Heart left ventricle (tissue), 16 donors: ENCODE measurements around the gene SEC14L5. TPM values are rescaled to one million over a fixed set of nuclear protein-coding genes. Genes with fewer than 3 reads are reported as not detected.

Source experiments
- ATAC-seq, 4 donors: fragments of 200-7000 bp; cut with Tn5 transposase; one replicate each; pipeline ENCODE4 v1.9.1; 2020 to 2022; ENCODE audit warnings: moderate library complexity in 4 of 4, mild to moderate bottlenecking in 3 of 4, moderate number of reproducible peaks in 1 of 4
- DNase-seq, 5 donors: peaks; one replicate each; pipeline ENCODE4 v3.0.0-alpha.2; 2020
- H3K27ac ChIP-seq, 12 donors: fragments of 200-600 bp; sonication (generic) in 4 of 12; one replicate each; pipeline versions ENCODE4 v1.5.0 to v1.8.0; 2016 to 2022; ENCODE audit warnings: mild to moderate bottlenecking in 2 of 12
- H3K27me3 ChIP-seq, 9 donors: fragments of 200-600 bp; sonication (generic) in 2 of 9; one replicate each; pipeline versions ENCODE4 v1.5.1 to v1.8.0; 2016 to 2022; ENCODE audit warnings: mild to moderate bottlenecking in 3 of 9
- H3K36me3 ChIP-seq, 9 donors: fragments of 200-600 bp; sonication (generic) in 2 of 9; one replicate each; pipeline versions ENCODE4 v1.5.0 to v1.8.0; 2018 to 2022; ENCODE audit warnings: mild to moderate bottlenecking in 2 of 9
- H3K4me1 ChIP-seq, 12 donors: fragments of 200-600 bp; sonication (generic) in 4 of 12; one replicate each; pipeline versions ENCODE4 v1.5.0 to v1.8.0; 2016 to 2022; ENCODE audit warnings: mild to moderate bottlenecking in 3 of 12
- H3K4me3 ChIP-seq, 12 donors: fragments of 200-600 bp; sonication (generic) in 4 of 12; one replicate each; pipeline versions ENCODE4 v1.5.0 to v1.8.0; 2017 to 2022; ENCODE audit warnings: mild to moderate bottlenecking in 9 of 12, moderate library complexity in 4 of 12
- H3K9me3 ChIP-seq, 12 donors: fragments of 200-600 bp; sonication (generic) in 4 of 12; one replicate each; pipeline versions ENCODE4 v1.5.0 to v1.8.0; 2016 to 2022; ENCODE audit warnings: mild to moderate bottlenecking in 1 of 12
- CTCF ChIP-seq, 12 donors: fragments of 200-600 bp; sonication (generic) in 4 of 12; IDR thresholded peaks; one replicate each; pipeline versions ENCODE4 v1.5.0 to v1.8.0; 2018 to 2022; ENCODE audit warnings: antibody characterized with exemption in 12 of 12, mild to moderate bottlenecking in 5 of 12
- POLR2A ChIP-seq, 2 donors: fragments of 450-650 bp; IDR thresholded peaks; one replicate each; pipeline ENCODE4 v1.6.1; 2017; ENCODE audit warnings: antibody characterized with exemption in 2 of 2, mild to moderate bottlenecking in 2 of 2, moderate library complexity in 2 of 2
- WGBS, 4 donors: extraction: QIAGEN DNeasy Blood & Tissue Kit in 2 of 4; methylation state at CpG; one replicate each; pipeline versions ENCODE4 v1.1.5 to v1.1.7; 2013 to 2018; 5-methylcytosine and 5-hydroxymethylcytosine counted together
- intact Hi-C, 10 donors: fragments of 100-400 bp; cut with DNase I; formaldehyde crosslinking; loops; one replicate each; pipeline versions ENCODE4 v1.11.1 to v1.14.2; 2022
- polyA plus RNA-seq, 2 donors: library from polyadenylated mRNA; stranded (reverse); fragments of 200-250 nt; gene quantifications; one replicate each; pipeline ENCODE4 v1.2.3, GENCODE V29; 2013
- total RNA-seq, 9 donors: library from RNA; depleted of rRNA in 2 of 9; stranded (reverse); fragments of >200 nt in 2 of 9; fragmentation: NEBNext Ultra II Directional in 3 of 9; extraction: Animal tissue kit (Norgen Biotek cat#: 25700) in 3 of 9; gene quantifications; one replicate each; pipeline versions ENCODE4 v1.1.0 to v1.2.4, GENCODE V29; 2016 to 2023
- donor health status: ischemic (EF 13 %, LVEDD 7.1; RV severe dilation, severe dysfunction).
- donor health status: healthy with polysubstance abuse.
- donor health status: DM: no; HTN: yes; CAD: no.
- donor health status: DM: no; HTN: no; CAD: no.
- donor health status: ischemic (EF 25% LVEDD 6.9; RV normal size, moderate dysfunction).
- donor health status: ischemic (EF 25% LVEDD 5.7; RV mildly dilated, moderate dysfunction).
- donor health status: healthy.
- donor health status: DM: yes; HTN: yes; CAD: no.
- donor health status: ischemic (EF 35%, LVEDD 5.7; RV mildly dilated, moderate dysfunction).
- donor health status: nonischemic (EF 11% LVEDD 7.7; RV severe dilation, severe dysfunction).
- donor health status: DM: yes; HTN: yes; CAD: no.
- donor health status: PGD.
- donor health status: ischemic (EF 29% LVEDD 5.4; RV normal size, mild dysfunction).
- donor health status: nonischemic (EF 23%, LVEDD 6.1; RV moderate dilation, normal function).

The SEC14L5 gene
- total and polyA plus RNA-seq, 11 donors: 0.11 to 25.4 (median 5.7) TPM

GRCh38 chr16:5060073-5060641 lies 102.0 kb downstream of the SEC14L5 start:
- intact Hi-C loops: no loop called here
- Histone ChIP-seq H3K27me3 (no peaks in the 10 kb centered on the region), H3K9me3 (no peaks in the 10 kb centered on the region), H3K27ac (no peak overlapping the region), H3K4me1 (peaks cover 0 to 9% (median 0%) of the 10 kb centered on the region in 12 donors), H3K36me3 (no peaks in the 10 kb centered on the region), H3K4me3 (no peak overlapping the region)
- no peak for DNase-seq
- WGBS, 4 donors: 80 to 85% (median 81%) methylated on average over 10 of the region's 10 CpGs
- TF ChIP-seq POLR2A (IDR thresholded peaks at IDR 0.05) (no peak), CTCF (IDR thresholded peaks at IDR 0.05) (no peak)
- ATAC-seq: no peak

DNA sequence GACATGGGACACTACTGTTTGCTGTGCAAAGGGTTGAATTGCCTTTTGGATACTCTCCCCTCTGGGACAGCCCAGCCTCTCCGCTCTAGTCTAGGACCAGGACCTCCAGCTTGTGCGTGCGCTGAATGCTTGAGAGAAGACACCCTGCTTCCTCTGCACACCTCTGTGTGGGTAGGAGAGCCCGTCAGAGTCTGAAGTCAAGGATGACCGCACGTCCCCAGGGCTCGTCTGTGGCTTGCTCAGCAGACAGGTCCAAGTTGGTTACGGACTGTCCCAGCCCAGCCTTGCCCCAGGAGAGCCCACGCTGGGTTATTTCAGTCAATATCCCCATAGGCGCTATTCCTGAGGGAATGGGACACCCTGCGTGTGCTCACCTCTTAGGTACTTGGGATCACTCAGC lies 103.9 kb downstream of the SEC14L5 start:
- Histone ChIP-seq H3K27ac (no peak overlapping the region), H3K4me3 (no peak overlapping the region), H3K4me1 (peaks cover 0 to 15% (median 2%) of the 10 kb centered on the region in 12 donors), H3K36me3 (no peaks in the 10 kb centered on the region), H3K27me3 (no peaks in the 10 kb centered on the region), H3K9me3 (no peaks in the 10 kb centered on the region)
- no peak for DNase-seq
- WGBS, 4 donors: 79 to 96% (median 85%) methylated on average over 11 of the region's 11 CpGs
- intact Hi-C loops: no loop called here
- ATAC-seq: no peak
- TF ChIP-seq POLR2A (IDR thresholded peaks at IDR 0.05): no peak
- no peak for TF ChIP-seq CTCF (IDR thresholded peaks at IDR 0.05)

GRCh38 chr16:5062790-5063765 lies 104.9 kb downstream of the SEC14L5 start:
- ATAC-seq: no peak
- no peak for DNase-seq
- Histone ChIP-seq H3K27me3 (no peaks in the 10 kb centered on the region), H3K36me3 (no peaks in the 10 kb centered on the region), H3K9me3 (no peaks in the 10 kb centered on the region), H3K4me1 (peaks cover 0 to 15% (median 2%) of the 10 kb centered on the region in 12 donors), H3K4me3 (no peak overlapping the region), H3K27ac (no peak overlapping the region)
- 64 to 67% (median 65%) methylated on average over 19 of the region's 19 CpGs for WGBS, 4 donors
- intact Hi-C loops: no loop called here
- TF ChIP-seq CTCF (IDR thresholded peaks at IDR 0.05) (no peak), POLR2A (IDR thresholded peaks at IDR 0.05) (no peak)

DNA sequence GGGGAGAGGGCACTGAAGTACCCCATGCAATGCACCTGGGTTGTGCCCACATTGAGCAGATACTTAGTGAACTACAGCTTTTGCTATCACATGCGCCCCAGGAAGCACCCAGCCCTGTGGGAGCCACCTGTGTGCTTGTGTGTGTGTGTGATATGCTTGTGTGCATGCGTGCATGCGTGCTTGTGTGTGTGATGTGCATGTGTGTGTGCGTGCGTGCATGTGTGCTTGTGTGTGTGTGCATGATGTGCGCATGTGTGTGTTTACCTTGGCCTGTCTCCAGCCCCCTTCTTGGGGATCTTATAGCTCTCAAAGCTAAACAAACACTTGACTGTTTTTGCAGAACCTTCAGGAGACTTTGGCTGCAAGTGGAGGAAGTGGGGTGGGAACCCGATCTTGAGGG lies 106.8 kb downstream of the SEC14L5 start:
- no peak overlapping the region for H3K27ac ChIP-seq
- no peak for DNase-seq
- WGBS, 4 donors: 57 to 80% (median 75%) methylated on average over 7 of the region's 7 CpGs

More for the DNA sequence above, 106.8 kb downstream of the SEC14L5 start:
- intact Hi-C loops: no loop called here
- no peaks in the 10 kb centered on the region for H3K27me3 ChIP-seq
- no peaks in the 10 kb centered on the region for H3K36me3 ChIP-seq
- no peak for TF ChIP-seq POLR2A (IDR thresholded peaks at IDR 0.05)
- TF ChIP-seq CTCF (IDR thresholded peaks at IDR 0.05): no peak
- no peak for ATAC-seq
- H3K4me1 ChIP-seq: peaks cover 0 to 7% (median 0%) of the 10 kb centered on the region in 12 donors
- peak overlapping the region in 1 of 12 donors; percentile 24 for H3K4me3 ChIP-seq
- no peaks in the 10 kb centered on the region for H3K9me3 ChIP-seq
